Measurements from ENCODE around the gene CAPSL. TPM values are rescaled to one million over a fixed set of nuclear protein-coding genes. Genes with fewer than 3 reads are reported as not detected.

The CAPSL gene
- total RNA-seq, 6 experiments from 2014 or later, result 0.19 to 0.52 (median 0.35) TPM; not detected in 1

DNA sequence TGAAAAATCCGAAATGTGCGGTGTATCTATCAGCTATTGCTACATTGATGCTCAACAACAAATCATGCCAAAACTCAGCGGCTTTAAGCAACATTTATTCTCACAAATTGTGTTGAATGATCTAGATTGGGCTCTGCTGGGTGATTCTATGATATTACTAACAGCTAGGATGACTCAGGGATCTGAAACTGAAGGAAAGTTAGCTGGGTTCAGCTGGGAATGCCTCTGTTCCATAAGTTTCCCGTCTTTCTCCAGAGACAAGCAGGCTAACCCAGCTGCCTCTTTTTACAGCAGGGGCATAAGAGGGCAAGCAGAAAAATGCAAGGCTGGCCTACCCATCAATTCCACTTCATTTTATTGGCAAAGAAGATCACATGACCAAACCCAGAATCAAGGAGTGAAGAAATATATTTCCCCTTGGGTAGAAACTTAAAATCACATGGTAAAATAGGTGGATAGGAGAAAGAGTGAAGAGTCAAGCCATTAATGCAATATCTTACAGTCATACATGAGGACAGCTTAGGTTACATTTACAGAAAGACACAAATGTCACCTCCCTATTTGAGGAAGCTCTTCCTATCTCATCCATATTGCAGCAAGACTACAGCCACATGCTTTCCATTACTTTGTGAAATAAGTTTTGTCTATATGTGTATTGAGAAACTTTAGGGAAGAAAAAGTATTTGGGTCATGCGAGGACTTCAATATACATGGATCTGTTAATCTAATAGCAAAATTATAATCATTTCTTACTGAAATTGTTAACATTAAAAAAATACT is 50.9 kb downstream of the CAPSL start:
- H3K36me3 Mint-ChIP-seq (ENCODE audit: low read depth), result peaks cover 4% of the 10 kb centered on the region
- H3K27ac Mint-ChIP-seq, result no peak overlapping the region
- H3K27me3 Mint-ChIP-seq (ENCODE audit: insufficient read depth), result no peaks in the 10 kb centered on the region
- H3K9me3 Mint-ChIP-seq, result peaks cover 5% of the 10 kb centered on the region
- no peak overlapping the region for H3K4me3 Mint-ChIP-seq
- TF ChIP-seq CTCF (IDR thresholded peaks at IDR 0.05), result no peak
- DNase-seq, result no peak
- peaks cover 32% of the 10 kb centered on the region for H3K4me1 Mint-ChIP-seq (ENCODE audit: low read depth)

GRCh38 chr5:35886381-35886780 is 52.0 kb downstream of the CAPSL start:
- H3K36me3 Mint-ChIP-seq (ENCODE audit: low read depth), result peaks cover 6% of the 10 kb centered on the region; the same call in 1 of the 2 replicates
- H3K27ac Mint-ChIP-seq, result no peak overlapping the region
- no peak for TF ChIP-seq CTCF (IDR thresholded peaks at IDR 0.05)
- H3K4me3 Mint-ChIP-seq, result no peak overlapping the region
- peaks cover 5% of the 10 kb centered on the region for H3K9me3 Mint-ChIP-seq
- H3K27me3 Mint-ChIP-seq (ENCODE audit: insufficient read depth), result no peaks in the 10 kb centered on the region
- H3K4me1 Mint-ChIP-seq (ENCODE audit: low read depth), result peaks cover 43% of the 10 kb centered on the region
- no peak for DNase-seq

DNA sequence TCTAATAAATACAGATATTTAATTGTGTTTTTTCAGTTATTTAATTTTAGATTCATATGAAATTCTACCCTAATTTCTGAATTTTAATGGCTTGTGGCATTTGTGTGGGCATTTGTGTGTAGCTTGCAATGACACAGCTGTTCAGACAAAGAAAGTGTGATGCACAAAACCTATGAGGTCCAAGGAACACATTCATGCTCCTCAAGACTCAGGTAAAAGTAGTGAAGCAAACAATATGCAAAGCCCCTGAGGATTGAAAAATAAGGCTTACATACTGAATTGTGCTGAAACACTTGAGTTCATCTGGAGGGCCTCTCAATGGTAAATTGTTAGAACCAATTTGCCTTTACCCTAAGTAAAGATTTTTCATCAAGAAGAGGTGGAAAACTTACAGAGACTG is 53.6 kb downstream of the CAPSL start:
- no peak overlapping the region for H3K4me3 Mint-ChIP-seq
- H3K9me3 Mint-ChIP-seq, result peaks cover 5% of the 10 kb centered on the region
- no peak for DNase-seq
- H3K27ac Mint-ChIP-seq, result no peak overlapping the region
- H3K27me3 Mint-ChIP-seq (ENCODE audit: insufficient read depth), result no peaks in the 10 kb centered on the region
- peaks cover 8% of the 10 kb centered on the region; the same call in 1 of the 2 replicates for H3K36me3 Mint-ChIP-seq (ENCODE audit: low read depth)
- TF ChIP-seq CTCF (IDR thresholded peaks at IDR 0.05), result no peak
- peaks cover 39% of the 10 kb centered on the region for H3K4me1 Mint-ChIP-seq (ENCODE audit: low read depth)

- no peaks in the 10 kb centered on the region for H3K27me3 Mint-ChIP-seq (ENCODE audit: insufficient read depth)
- H3K36me3 Mint-ChIP-seq (ENCODE audit: low read depth), result peaks cover 9% of the 10 kb centered on the region; the same call in 1 of the 2 replicates
- H3K27ac Mint-ChIP-seq, result peak overlapping the region; percentile 81
Measured at GRCh38 chr5:35884191-35884769, 54.1 kb downstream of the CAPSL start.

DNA sequence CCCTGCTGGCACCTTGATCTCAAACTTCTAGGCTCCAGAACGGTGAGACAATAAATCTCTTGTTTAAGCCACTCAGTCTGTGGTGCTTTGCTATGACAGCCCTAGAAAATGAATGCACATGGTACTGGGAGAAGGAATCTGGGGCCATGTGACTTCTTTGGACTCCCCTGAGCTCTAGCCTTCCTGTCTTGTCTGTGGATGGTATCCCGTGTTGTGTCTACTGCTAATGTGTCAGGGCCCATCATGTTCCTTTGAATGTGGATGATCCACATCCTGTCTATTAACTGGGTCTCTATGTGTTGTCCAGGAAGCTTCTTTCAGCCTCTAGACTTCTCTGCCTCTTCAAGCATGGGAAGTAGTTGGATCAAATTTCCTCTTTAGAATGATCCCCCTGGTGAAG is 56.7 kb downstream of the CAPSL start:
- no peak for DNase-seq
- Mint-ChIP-seq H3K9me3 (peaks cover 5% of the 10 kb centered on the region), H3K4me3 (no peak overlapping the region), H3K36me3 (ENCODE audit: low read depth) (peaks cover 27% of the 10 kb centered on the region), H3K4me1 (ENCODE audit: low read depth) (peaks cover 53% of the 10 kb centered on the region), H3K27ac (no peak overlapping the region; the same call in 1 of the 2 replicates), H3K27me3 (ENCODE audit: insufficient read depth) (no peaks in the 10 kb centered on the region)
- no peak for TF ChIP-seq CTCF (IDR thresholded peaks at IDR 0.05)

More at GRCh38 chr5:35884191-35884769, 54.1 kb downstream of the CAPSL start:
- Mint-ChIP-seq H3K9me3 (peaks cover 5% of the 10 kb centered on the region), H3K4me3 (peak overlapping the region; percentile 42; the same call in 1 of the 2 replicates), H3K4me1 (ENCODE audit: low read depth) (peaks cover 38% of the 10 kb centered on the region)
- TF ChIP-seq CTCF (IDR thresholded peaks at IDR 0.05), result no peak
- peak; percentile 86 for DNase-seq
